ENCODE measurements around the gene SPATA3.
A peak's percentile ranks its signal among the peaks of the same experiment; 100 is the strongest.

Gene SPATA3

DNA sequence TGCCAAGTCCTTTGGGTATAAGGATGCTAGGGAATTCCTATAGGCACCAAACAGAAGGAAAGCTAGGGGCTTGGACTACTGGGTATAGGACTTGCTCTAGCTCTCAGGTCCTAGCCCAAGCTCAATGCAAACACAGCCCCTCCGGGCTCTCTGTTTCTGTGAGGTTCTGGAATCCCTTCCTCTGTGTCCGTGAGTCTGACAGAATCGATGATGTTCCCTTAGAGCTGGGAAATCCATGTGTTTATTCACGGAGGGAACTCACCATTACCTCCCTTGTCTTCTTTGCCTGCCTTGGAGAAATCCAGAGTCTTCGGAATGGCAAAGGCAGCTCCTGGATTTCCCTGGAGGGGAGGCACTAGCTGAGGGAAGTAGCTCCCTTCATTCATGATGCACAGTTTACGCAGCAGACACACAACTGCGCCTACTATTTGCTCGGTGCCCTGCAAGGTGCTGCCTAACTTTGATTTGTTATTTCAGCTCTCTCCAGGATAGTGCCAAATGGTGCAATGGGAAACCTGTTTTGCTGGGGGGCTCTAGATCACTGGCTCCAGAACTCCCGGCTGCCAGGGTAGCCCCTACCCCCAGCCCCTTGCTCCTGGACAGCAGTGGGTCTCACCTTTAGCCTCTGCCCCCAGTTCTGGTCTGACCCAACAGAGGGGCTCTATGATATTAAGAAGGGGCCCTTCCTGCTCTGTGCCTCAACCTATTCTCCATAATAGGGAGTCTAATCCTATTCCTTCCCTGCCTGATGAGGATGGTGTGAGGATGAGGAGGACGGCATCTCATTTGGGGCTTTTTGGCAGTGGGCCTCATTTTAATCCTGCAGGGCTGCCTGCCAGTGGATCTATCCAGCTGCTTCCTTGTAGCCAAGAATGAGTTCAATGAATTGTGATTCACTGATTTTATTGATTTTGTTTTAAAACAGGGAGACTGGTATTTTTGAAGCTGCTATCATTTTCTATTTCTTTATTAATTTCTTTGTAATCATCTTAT, 52.3 kb downstream of the SPATA3 start:
- Mint-ChIP-seq H3K27me3 (ENCODE audit: low read depth, poor library complexity) (peaks cover 31% of the 10 kb centered on the region), H3K4me3 (no peak overlapping the region), H3K27ac (no peak overlapping the region), H3K9me3 (no peaks in the 10 kb centered on the region), H3K4me1 (peaks cover 15% of the 10 kb centered on the region), H3K36me3 (ENCODE audit: low read depth) (no peaks in the 10 kb centered on the region)
- no peak for TF ChIP-seq CTCF (IDR thresholded peaks at IDR 0.05)
- no peak for DNase-seq

DNA sequence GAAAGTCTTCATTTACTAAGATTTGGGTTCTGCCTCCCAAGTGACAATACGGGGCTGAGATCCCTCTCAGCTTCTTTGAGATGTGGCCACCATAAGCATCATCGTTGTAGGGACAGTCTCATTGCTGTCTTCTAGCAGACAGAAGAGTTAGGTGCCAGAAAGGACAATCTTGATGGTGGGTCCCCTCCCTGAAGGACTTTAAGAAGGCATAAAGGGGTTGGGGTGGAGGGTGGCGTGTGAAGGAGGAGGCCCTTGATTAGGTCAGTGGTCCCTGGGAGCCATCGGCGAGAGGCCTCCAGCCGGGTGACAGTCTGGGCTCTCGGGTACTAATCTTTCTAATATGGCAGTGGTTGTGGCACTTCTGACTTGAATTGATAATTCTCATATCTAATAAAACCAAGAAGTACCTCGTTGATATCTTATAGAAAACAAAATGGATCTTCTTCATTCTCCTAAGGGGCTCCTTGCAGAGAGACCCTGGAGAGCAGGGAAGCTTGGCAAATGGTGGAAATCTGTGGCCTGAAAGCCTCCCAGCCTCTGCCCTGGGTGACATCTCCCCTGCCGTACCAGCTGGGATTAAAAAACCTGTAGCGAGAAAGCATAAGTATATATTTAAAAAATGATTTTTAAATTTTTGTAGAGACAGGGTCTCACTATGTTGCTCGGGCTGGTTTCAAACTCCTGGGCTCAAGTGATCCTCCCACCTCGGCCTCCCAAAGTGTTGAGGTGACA, 53.5 kb downstream of the SPATA3 start:
- H3K27me3 Mint-ChIP-seq (ENCODE audit: low read depth, poor library complexity): peaks cover 41% of the 10 kb centered on the region
- no peak for DNase-seq
- H3K36me3 Mint-ChIP-seq (ENCODE audit: low read depth): no peaks in the 10 kb centered on the region
- H3K27ac Mint-ChIP-seq: no peak overlapping the region
- H3K4me1 Mint-ChIP-seq: peaks cover 15% of the 10 kb centered on the region
- TF ChIP-seq CTCF (IDR thresholded peaks at IDR 0.05): no peak
- no peaks in the 10 kb centered on the region for H3K9me3 Mint-ChIP-seq
- no peak overlapping the region for H3K4me3 Mint-ChIP-seq

- Mint-ChIP-seq H3K27ac (peak overlapping the region; percentile 59), H3K4me1 (peaks cover 15% of the 10 kb centered on the region), H3K9me3 (no peaks in the 10 kb centered on the region), H3K4me3 (no peak overlapping the region), H3K36me3 (ENCODE audit: low read depth) (no peaks in the 10 kb centered on the region), H3K27me3 (ENCODE audit: low read depth, poor library complexity) (peaks cover 45% of the 10 kb centered on the region)
- no peak for DNase-seq
- TF ChIP-seq CTCF (IDR thresholded peaks at IDR 0.05): no peak
Observed at GRCh38 chr2:231050018-231050901, 54.3 kb downstream of the SPATA3 start.

DNA sequence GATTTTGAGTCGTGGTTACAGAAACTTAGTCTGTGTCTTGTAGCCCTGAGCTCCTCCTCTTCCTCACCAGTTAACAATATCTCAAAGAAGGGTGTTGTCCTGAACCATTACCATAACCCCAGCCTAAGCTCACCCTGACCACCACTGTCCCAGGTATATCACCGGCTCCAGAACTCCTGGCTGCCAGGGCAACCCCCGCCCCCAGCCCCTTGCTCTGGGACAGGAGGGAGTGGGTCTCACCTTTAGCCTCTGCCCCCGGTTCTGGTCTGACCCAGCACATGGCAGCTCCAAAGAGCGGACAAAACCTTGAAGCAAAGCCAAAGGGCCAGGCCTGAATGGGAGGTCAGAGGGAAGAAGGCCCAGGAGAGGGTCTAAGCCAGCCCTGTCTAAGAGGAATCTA, 55.2 kb downstream of the SPATA3 start:
- no peak for TF ChIP-seq CTCF (IDR thresholded peaks at IDR 0.05)
- Mint-ChIP-seq H3K9me3 (no peaks in the 10 kb centered on the region), H3K27ac (no peak overlapping the region)

GRCh38 chr2:231052494-231053451, 56.9 kb downstream of the SPATA3 start:
- Mint-ChIP-seq H3K27ac (no peak overlapping the region), H3K36me3 (ENCODE audit: low read depth) (no peaks in the 10 kb centered on the region), H3K4me3 (peak overlapping the region; percentile 85), H3K9me3 (no peaks in the 10 kb centered on the region), H3K4me1 (peaks cover 18% of the 10 kb centered on the region), H3K27me3 (ENCODE audit: low read depth, poor library complexity) (peaks cover 41% of the 10 kb centered on the region)
- peak; percentile 92 for TF ChIP-seq CTCF (IDR thresholded peaks at IDR 0.05)
- peak; percentile 84 for DNase-seq

More for the DNA sequence above, 55.2 kb downstream of the SPATA3 start:
- no peaks in the 10 kb centered on the region for H3K36me3 Mint-ChIP-seq (ENCODE audit: low read depth)
- no peak for DNase-seq
- no peak overlapping the region for H3K4me3 Mint-ChIP-seq
- peaks cover 43% of the 10 kb centered on the region for H3K27me3 Mint-ChIP-seq (ENCODE audit: low read depth, poor library complexity)
- H3K4me1 Mint-ChIP-seq: peaks cover 15% of the 10 kb centered on the region

Data from nephron progenitor cell (in vitro differentiated cells).